NOMO-1 (cell line): ENCODE measurements around the gene DAB2IP.

Experiments used
- DNase-seq, 2 experiments: peaks; one replicate each; lab custom pipeline; 2025; ENCODE audit not compliant: unreplicated experiment in 2 of 2; lab: John Stamatoyannopoulos, UW

Gene DAB2IP

GRCh38 chr9:121699571-121700164, 48.2 kb downstream of the DAB2IP start:
- no peak for DNase-seq

- DNase-seq: no peak
Observed at GRCh38 chr9:121700165-121700831, 48.9 kb downstream of the DAB2IP start.

- DNase-seq: no peak
Observed at GRCh38 chr9:121700832-121701419, 49.5 kb downstream of the DAB2IP start.

- no peak for DNase-seq
Observed at GRCh38 chr9:121701736-121702261, 50.4 kb downstream of the DAB2IP start.

- DNase-seq: no peak
Observed at GRCh38 chr9:121703014-121703734, 51.7 kb downstream of the DAB2IP start.

- DNase-seq: no peak
Observed at GRCh38 chr9:121704281-121704680, 52.8 kb downstream of the DAB2IP start.

GRCh38 chr9:121706149-121706750, 54.8 kb downstream of the DAB2IP start:
- DNase-seq: no peak

- no peak for DNase-seq
Observed at GRCh38 chr9:121707477-121708424, 56.3 kb downstream of the DAB2IP start.

GRCh38 chr9:121708768-121709488, 57.5 kb downstream of the DAB2IP start:
- DNase-seq: no peak

GRCh38 chr9:121709798-121710197, 58.4 kb downstream of the DAB2IP start:
- no peak for DNase-seq

- DNase-seq: peak; percentile 19 to 57
Observed at GRCh38 chr9:121711281-121711680, 59.8 kb downstream of the DAB2IP start.

- DNase-seq: no peak
Observed at GRCh38 chr9:121711797-121712196, 60.4 kb downstream of the DAB2IP start.

GRCh38 chr9:121713400-121714070, 62.1 kb downstream of the DAB2IP start:
- no peak for DNase-seq

- peak; percentile 51 to 84 for DNase-seq
Observed at GRCh38 chr9:121714075-121714705, 62.8 kb downstream of the DAB2IP start.

- DNase-seq: no peak
Observed at GRCh38 chr9:121714873-121715272, 63.4 kb downstream of the DAB2IP start.

- DNase-seq: no peak
Observed at GRCh38 chr9:121717141-121717991, 65.9 kb downstream of the DAB2IP start.

- DNase-seq: no peak
Observed at GRCh38 chr9:121718084-121718483, 66.7 kb downstream of the DAB2IP start.
